Smooth muscle cell (in vitro differentiated cells): ENCODE data around the gene UST. TPM values are rescaled to one million over a fixed set of nuclear protein-coding genes. Genes with fewer than 3 reads are reported as not detected.

Experiments used
- DNase-seq: peaks from one replicate; lab custom pipeline; 2025; ENCODE audit not compliant: unreplicated experiment; lab: John Stamatoyannopoulos, UW
- H2AFZ ChIP-seq: fragments of 200-600 bp; sonication (generic); 2 replicates; pipeline ENCODE4 v1.6.0; 2016; ENCODE audit warnings: antibody characterized with exemption, low read depth, mild to moderate bottlenecking
- H3F3A ChIP-seq: fragments of 200-600 bp; sonication (generic); 2 replicates; pipeline ENCODE4 v1.6.0; 2017; ENCODE audit warnings: antibody characterized with exemption, low read depth
- H3K27ac ChIP-seq: fragments of 200-600 bp; sonication (generic); 2 replicates; pipeline ENCODE4 v1.5.1; 2016; ENCODE audit warnings: low read depth, mild to moderate bottlenecking
- H3K27me3 ChIP-seq: fragments of 200-600 bp; sonication (generic); 2 replicates; pipeline ENCODE4 v1.6.1; 2016; ENCODE audit warnings: low read depth, mild to moderate bottlenecking
- H3K36me3 ChIP-seq: fragments of 200-600 bp; sonication (generic); 2 replicates; pipeline ENCODE4 v1.5.1; 2016; ENCODE audit warnings: low read depth
- H3K4me1 ChIP-seq: fragments of 200-600 bp; sonication (generic); 2 replicates; pipeline ENCODE4 v1.5.1; 2016; ENCODE audit warnings: low read depth
- H3K4me2 ChIP-seq: fragments of 200-600 bp; sonication (generic); 2 replicates; pipeline ENCODE4 v1.6.0; 2016; ENCODE audit warnings: mild to moderate bottlenecking
- H3K4me3 ChIP-seq: fragments of 200-600 bp; sonication (generic); 2 replicates; pipeline ENCODE4 v1.5.1; 2016; ENCODE audit warnings: mild to moderate bottlenecking
- H3K79me2 ChIP-seq: fragments of 200-600 bp; sonication (generic); 2 replicates; pipeline ENCODE4 v1.6.0; 2016; ENCODE audit warnings: low read depth, mild to moderate bottlenecking
- H3K9ac ChIP-seq: fragments of 200-600 bp; sonication (generic); 2 replicates; pipeline ENCODE4 v1.6.0; 2016; ENCODE audit warnings: low read depth
- H3K9me3 ChIP-seq: fragments of 200-600 bp; sonication (generic); replicated peaks from 2 replicates; pipeline ENCODE4 v1.5.1; 2016; ENCODE audit warnings: low read depth
- H4K20me1 ChIP-seq: fragments of 200-600 bp; sonication (generic); 2 replicates; pipeline ENCODE4 v1.6.0; 2016; ENCODE audit warnings: low read depth
- CTCF ChIP-seq: fragments of 200-600 bp; sonication (generic); IDR thresholded peaks from 2 replicates; pipeline ENCODE4 v1.5.1; 2017; ENCODE audit warnings: borderline replicate concordance, mild to moderate bottlenecking, antibody characterized with exemption; ENCODE audit not compliant: insufficient read depth, poor library complexity, severe bottlenecking
- WGBS: methylation state at CpG from one replicate; pipeline ENCODE4 v1.1.7; 2016; ENCODE audit warnings: low lambda C conversion rate; 5-methylcytosine and 5-hydroxymethylcytosine counted together
- polyA plus RNA-seq: library from polyadenylated mRNA; unstranded; fragments of >200 nt; fragmentation: Nextera tagmentation; extraction: Ambion mirVana; gene quantifications from 2 replicates; pipeline ENCODE4 v1.2.1, GENCODE V29; 2016
- total RNA-seq: library from RNA; depleted of rRNA; stranded (reverse); fragments of >200 nt; gene quantifications from 2 replicates; pipeline ENCODE4 v1.2.3, GENCODE V29; 2014

Gene UST
- total and polyA plus RNA-seq, 2 experiments from 2014 or later, result 16.1 to 19.5 TPM

DNA sequence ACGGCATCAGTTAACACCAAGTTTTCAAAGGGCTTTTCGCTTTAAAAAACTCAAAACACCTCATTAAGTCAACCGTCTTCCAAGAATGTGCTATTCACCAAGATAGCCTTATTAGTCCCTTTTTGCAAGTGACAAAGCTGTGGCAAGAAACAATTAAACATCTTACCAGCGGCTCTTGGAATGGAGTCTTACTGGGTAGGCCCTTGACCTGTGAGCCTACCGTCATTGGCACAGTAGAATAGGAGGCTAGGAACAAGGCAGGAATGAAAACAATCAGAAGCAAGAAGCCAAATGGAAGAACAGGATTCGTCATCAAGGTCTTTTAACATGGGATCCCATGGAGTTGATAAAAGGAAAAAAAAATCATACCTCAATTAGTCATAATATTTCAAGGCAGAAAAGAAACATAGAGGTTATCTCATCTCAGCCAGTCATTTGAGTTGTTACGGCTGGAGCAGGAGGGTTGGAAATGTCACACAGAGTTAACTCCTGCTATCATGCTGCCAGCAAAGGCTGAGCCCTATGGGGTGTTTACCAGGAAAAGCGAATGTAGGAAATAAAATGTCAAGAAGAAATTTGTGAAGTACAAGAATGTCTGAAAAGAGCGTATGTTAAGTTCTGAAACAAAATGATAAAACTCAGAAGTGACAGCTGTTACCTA is 236.4 kb downstream of the UST start:
- no peak for TF ChIP-seq CTCF
- WGBS, result 89% methylated on average over 9 of the region's 9 CpGs
- H3F3A ChIP-seq, result no peaks in the 10 kb centered on the region

GRCh38 chr6:148983966-148984365 is 237.1 kb downstream of the UST start:
- no peak overlapping the region for H3K9ac ChIP-seq
- peaks cover 2% of the 10 kb centered on the region for H3K4me1 ChIP-seq
- no peak for DNase-seq
- no peak overlapping the region for H3K4me3 ChIP-seq
- no peak overlapping the region for H3K4me2 ChIP-seq
- H2AFZ ChIP-seq, result no peak overlapping the region
- no peaks in the 10 kb centered on the region for H3F3A ChIP-seq
- no peak overlapping the region for H3K27ac ChIP-seq
- no peak for TF ChIP-seq CTCF
- no peaks in the 10 kb centered on the region for H4K20me1 ChIP-seq
- 91% methylated on average over 2 of the region's 2 CpGs for WGBS
- no peaks in the 10 kb centered on the region for H3K27me3 ChIP-seq
- H3K79me2 ChIP-seq, result no peaks in the 10 kb centered on the region
- H3K36me3 ChIP-seq, result no peaks in the 10 kb centered on the region
- H3K9me3 ChIP-seq, result no peaks in the 10 kb centered on the region

More for the DNA sequence above, 236.4 kb downstream of the UST start:
- Histone ChIP-seq H3K9ac (no peak overlapping the region), H3K4me2 (no peak overlapping the region), H3K27ac (no peak overlapping the region), H3K27me3 (no peaks in the 10 kb centered on the region), H3K79me2 (no peaks in the 10 kb centered on the region), H3K9me3 (no peaks in the 10 kb centered on the region), H3K4me1 (no peaks in the 10 kb centered on the region), H3K4me3 (no peak overlapping the region), H4K20me1 (no peaks in the 10 kb centered on the region), H3K36me3 (no peaks in the 10 kb centered on the region), H2AFZ (no peak overlapping the region)
- DNase-seq, result no peak

- peaks cover 8% of the 10 kb centered on the region for H3K4me1 ChIP-seq
- WGBS, result 97% methylated on average over 4 of the region's 4 CpGs
- TF ChIP-seq CTCF, result no peak
Observed at GRCh38 chr6:148984531-148985056, 237.8 kb downstream of the UST start.

GRCh38 chr6:148985499-148985898 is 238.7 kb downstream of the UST start:
- WGBS, result 94% methylated on average over 4 of the region's 4 CpGs

More at GRCh38 chr6:148984531-148985056, 237.8 kb downstream of the UST start:
- H3K27ac ChIP-seq, result no peak overlapping the region
- no peaks in the 10 kb centered on the region for H3K27me3 ChIP-seq
- H3K9me3 ChIP-seq, result no peaks in the 10 kb centered on the region
- no peak for DNase-seq
- no peak overlapping the region for H2AFZ ChIP-seq
- no peak overlapping the region for H3K4me2 ChIP-seq
- no peak overlapping the region for H3K9ac ChIP-seq
- H3F3A ChIP-seq, result no peaks in the 10 kb centered on the region
- no peaks in the 10 kb centered on the region for H3K79me2 ChIP-seq
- H4K20me1 ChIP-seq, result no peaks in the 10 kb centered on the region
- H3K4me3 ChIP-seq, result no peak overlapping the region
- H3K36me3 ChIP-seq, result no peaks in the 10 kb centered on the region

More at GRCh38 chr6:148985499-148985898, 238.7 kb downstream of the UST start:
- Histone ChIP-seq H3K27me3 (no peaks in the 10 kb centered on the region), H4K20me1 (no peaks in the 10 kb centered on the region), H3K4me2 (no peak overlapping the region), H3K36me3 (no peaks in the 10 kb centered on the region), H3K79me2 (no peaks in the 10 kb centered on the region), H3K4me3 (no peak overlapping the region), H3K9ac (no peak overlapping the region), H3K9me3 (no peaks in the 10 kb centered on the region), H2AFZ (no peak overlapping the region), H3K4me1 (peaks cover 17% of the 10 kb centered on the region), H3K27ac (no peak overlapping the region), H3F3A (no peaks in the 10 kb centered on the region)
- no peak for TF ChIP-seq CTCF
- no peak for DNase-seq
